ACC112 (cell line): ENCODE results near the gene DR1.
"Not testable (repeated sequence)": the region's sequence is repeated elsewhere in the genome, so short reads cannot be mapped to it uniquely, and the experiment has no call there.

Source experiments
- H2AFZ ChIP-seq: fragments of 200-600 bp; sonication (generic); one replicate; pipeline ENCODE4 v1.6.0; 2017; ENCODE audit warnings: antibody characterized with exemption, low read length; ENCODE audit not compliant: unreplicated experiment
- H3K27ac ChIP-seq: fragments of 200-600 bp; sonication (generic); 2 replicates; pipeline ENCODE4 v1.5.1; 2014; ENCODE audit warnings: low read depth, mild to moderate bottlenecking, antibody characterized with exemption, low read length, moderate library complexity
- H3K27me3 ChIP-seq: fragments of 200-600 bp; sonication (generic); 2 replicates; pipeline ENCODE4 v1.6.1; 2014; ENCODE audit warnings: mild to moderate bottlenecking, antibody characterized with exemption, low read length, moderate library complexity, mixed read lengths; ENCODE audit not compliant: insufficient read depth
- H3K36me3 ChIP-seq: fragments of 200-600 bp; sonication (generic); 2 replicates; pipeline ENCODE4 v1.6.1; 2016; ENCODE audit warnings: mild to moderate bottlenecking, antibody characterized with exemption, low read length, moderate library complexity, mixed read lengths; ENCODE audit not compliant: insufficient read depth
- H3K4me1 ChIP-seq: fragments of 200-600 bp; sonication (generic); one replicate; pipeline ENCODE4 v1.6.1; 2016; ENCODE audit warnings: low read length, mixed read lengths; ENCODE audit not compliant: insufficient read depth, unreplicated experiment, control insufficient read depth
- H3K4me3 ChIP-seq: fragments of 200-600 bp; sonication (generic); 2 replicates; pipeline ENCODE4 v1.5.1; 2014; ENCODE audit warnings: mild to moderate bottlenecking, low read depth, low read length
- H3K79me2 ChIP-seq: fragments of 200-600 bp; sonication (generic); one replicate; pipeline ENCODE4 v1.6.0; 2016; ENCODE audit warnings: low read length; ENCODE audit not compliant: control insufficient read depth, unreplicated experiment, insufficient read depth

DR1 gene

GRCh38 chr1:93386268-93386667 lies 40.6 kb downstream of the DR1 start:
- H3K27ac ChIP-seq, H3K36me3 ChIP-seq, H2AFZ ChIP-seq: not testable (repeated sequence)

GRCh38 chr1:93394514-93394913 lies 48.8 kb downstream of the DR1 start:
- Histone ChIP-seq H3K27me3 (no peaks in the 10 kb centered on the region), H3K36me3 (no peaks in the 10 kb centered on the region), H3K27ac (no peak overlapping the region; the same call in 1 of the 2 replicates), H2AFZ (no peak overlapping the region), H3K4me3 (no peak overlapping the region), H3K4me1 (peaks cover 16% of the 10 kb centered on the region), H3K79me2 (no peaks in the 10 kb centered on the region)

More at GRCh38 chr1:93386268-93386667, 40.6 kb downstream of the DR1 start:
- H3K79me2 ChIP-seq, H3K4me3 ChIP-seq, H3K4me1 ChIP-seq, H3K27me3 ChIP-seq: not testable (repeated sequence)

GRCh38 chr1:93395195-93395594 lies 49.5 kb downstream of the DR1 start:
- H2AFZ ChIP-seq = no peak overlapping the region
- no peaks in the 10 kb centered on the region for H3K36me3 ChIP-seq
- no peak overlapping the region for H3K4me3 ChIP-seq
- H3K4me1 ChIP-seq = peaks cover 16% of the 10 kb centered on the region
- H3K27ac ChIP-seq = no peak overlapping the region; the same call in 1 of the 2 replicates
- no peaks in the 10 kb centered on the region for H3K27me3 ChIP-seq
- H3K79me2 ChIP-seq = no peaks in the 10 kb centered on the region

- Histone ChIP-seq H3K27ac (no peak overlapping the region), H3K27me3 (no peaks in the 10 kb centered on the region), H2AFZ (no peak overlapping the region), H3K4me1 (peaks cover 10% of the 10 kb centered on the region), H3K79me2 (no peaks in the 10 kb centered on the region), H3K36me3 (no peaks in the 10 kb centered on the region), H3K4me3 (no peak overlapping the region)
Observed at GRCh38 chr1:93399781-93400180, 54.1 kb downstream of the DR1 start.

- H3K27ac ChIP-seq = no peak overlapping the region
- no peak overlapping the region for H2AFZ ChIP-seq
- no peaks in the 10 kb centered on the region for H3K27me3 ChIP-seq
- no peaks in the 10 kb centered on the region for H3K4me1 ChIP-seq
- H3K36me3 ChIP-seq = no peaks in the 10 kb centered on the region
- H3K4me3 ChIP-seq = no peak overlapping the region
- no peaks in the 10 kb centered on the region for H3K79me2 ChIP-seq
Observed at GRCh38 chr1:93408203-93408602, 62.5 kb downstream of the DR1 start.

- Histone ChIP-seq H2AFZ (no peak overlapping the region), H3K27ac (no peak overlapping the region), H3K4me1 (peaks cover 11% of the 10 kb centered on the region), H3K27me3 (no peaks in the 10 kb centered on the region), H3K36me3 (no peaks in the 10 kb centered on the region), H3K4me3 (no peak overlapping the region), H3K79me2 (no peaks in the 10 kb centered on the region)
Observed at GRCh38 chr1:93411000-93411399, 65.3 kb downstream of the DR1 start.

GRCh38 chr1:93414749-93415148 lies 69.0 kb downstream of the DR1 start:
- no peak overlapping the region for H3K27ac ChIP-seq
- H3K27me3 ChIP-seq = no peaks in the 10 kb centered on the region
- H3K36me3 ChIP-seq = no peaks in the 10 kb centered on the region
- peak overlapping the region; percentile 53 for H3K4me3 ChIP-seq
- peak overlapping the region; percentile 77 for H2AFZ ChIP-seq
- peaks cover 11% of the 10 kb centered on the region for H3K4me1 ChIP-seq
- no peaks in the 10 kb centered on the region for H3K79me2 ChIP-seq

GRCh38 chr1:93415296-93415695 lies 69.6 kb downstream of the DR1 start:
- Histone ChIP-seq H3K4me1 (peaks cover 11% of the 10 kb centered on the region), H2AFZ (peak overlapping the region; percentile 74), H3K79me2 (no peaks in the 10 kb centered on the region), H3K36me3 (no peaks in the 10 kb centered on the region), H3K4me3 (no peak overlapping the region), H3K27me3 (no peaks in the 10 kb centered on the region), H3K27ac (no peak overlapping the region)

GRCh38 chr1:93416183-93416582 lies 70.5 kb downstream of the DR1 start:
- Histone ChIP-seq H2AFZ (no peak overlapping the region), H3K4me1 (peaks cover 11% of the 10 kb centered on the region), H3K4me3 (no peak overlapping the region), H3K27me3 (no peaks in the 10 kb centered on the region), H3K27ac (no peak overlapping the region), H3K36me3 (no peaks in the 10 kb centered on the region), H3K79me2 (no peaks in the 10 kb centered on the region)
